PC-9 (cell line): Measurements from ENCODE around the gene GRIPAP1. TPM values are rescaled to one million over a fixed set of nuclear protein-coding genes. Genes with fewer than 3 reads are reported as not detected.

Experiments used
- BruUV-seq: library from RNA; stranded (reverse); fragments of 400-500 nt; replicated peaks from 2 replicates; lab custom pipeline; 2021; lab: Mats Ljungman, UMichigan
- CTCF ChIA-PET: fragments of 300-600 bp; sonication (Branson Sonifier 250); formaldehyde crosslinking; loops from one replicate; lab custom pipeline; 2022; ENCODE audit warnings: antibody characterized with exemption; lab: Charles Lee
- POLR2A ChIA-PET: fragments of 300-600 bp; sonication (Branson Sonifier 250); formaldehyde crosslinking; loops from one replicate; lab custom pipeline; 2022; ENCODE audit warnings: antibody characterized with exemption; ENCODE audit not compliant: unreplicated experiment; lab: Charles Lee
- DNase-seq, 2 experiments: peaks; one replicate each; pipeline versions ENCODE4 v3.0.0 to v3.0.0-alpha.2; 2015 to 2022; ENCODE audit warnings: mixed read lengths in 1 of 2
- H2AFZ ChIP-seq: fragments of 200-600 bp; sonication (generic); 2 replicates; pipeline ENCODE4 v1.8.1; 2017; ENCODE audit warnings: antibody characterized with exemption
- H3F3A ChIP-seq: fragments of 200-600 bp; sonication (generic); 2 replicates; pipeline ENCODE4 v1.8.1; 2017; ENCODE audit warnings: antibody characterized with exemption, mild to moderate bottlenecking, low read depth; ENCODE audit not compliant: insufficient read depth
- H3K27ac ChIP-seq: fragments of 200-600 bp; sonication (generic); 2 replicates; pipeline ENCODE4 v1.6.1; 2016; ENCODE audit warnings: mixed run types
- H3K27me3 ChIP-seq: fragments of 200-600 bp; sonication (generic); 2 replicates; pipeline ENCODE4 v1.6.1; 2016; ENCODE audit warnings: low read depth, mixed run types; ENCODE audit not compliant: insufficient read depth
- H3K36me3 ChIP-seq: fragments of 200-600 bp; sonication (generic); 2 replicates; pipeline ENCODE4 v1.6.1; 2016; ENCODE audit warnings: low read depth, mixed run types
- H3K4me1 ChIP-seq: fragments of 200-600 bp; sonication (generic); replicated peaks from 2 replicates; pipeline ENCODE4 v1.6.1; 2016; ENCODE audit warnings: mixed run types; ENCODE audit not compliant: insufficient read depth
- H3K4me2 ChIP-seq: fragments of 200-600 bp; sonication (generic); 2 replicates; pipeline ENCODE4 v1.6.1; 2017; ENCODE audit warnings: mixed run types
- H3K4me3 ChIP-seq: fragments of 200-600 bp; sonication (generic); 2 replicates; pipeline ENCODE4 v1.6.1; 2016; ENCODE audit warnings: mixed run types
- H3K79me2 ChIP-seq: fragments of 200-600 bp; sonication (generic); 2 replicates; pipeline ENCODE4 v1.6.1; 2017; ENCODE audit warnings: low read depth, mixed run types
- H3K9me2 ChIP-seq: fragments of 200-600 bp; sonication (generic); 2 replicates; pipeline ENCODE4 v1.8.1; 2017; ENCODE audit warnings: mild to moderate bottlenecking; ENCODE audit not compliant: insufficient read depth
- H3K9me3 ChIP-seq: fragments of 200-600 bp; sonication (generic); 2 replicates; pipeline ENCODE4 v1.8.1; 2016; ENCODE audit warnings: low read depth; ENCODE audit not compliant: insufficient read depth
- H4K20me1 ChIP-seq: fragments of 200-600 bp; sonication (generic); 2 replicates; pipeline ENCODE4 v1.8.1; 2017; ENCODE audit not compliant: insufficient read depth
- EZH2 ChIP-seq: fragments of 200-600 bp; sonication (generic); IDR thresholded peaks from 2 replicates; pipeline ENCODE4 v1.8.0; 2017; ENCODE audit warnings: antibody characterized with exemption, low read depth
- intact Hi-C: fragments of 100-400 bp; cut with micrococcal nuclease; formaldehyde crosslinking; loops from one replicate; pipeline ENCODE4 v1.10.0; 2022; ENCODE audit not compliant: unreplicated experiment
- total RNA-seq: library from RNA; stranded (reverse); gene quantifications from 2 replicates; pipeline ENCODE4 v1.2.3, GENCODE V29; 2021
- TF ChIP-seq, protein P1 (sequence below): fragments of 200-600 bp; sonication (generic); conservative IDR thresholded peaks from 2 replicates; pipeline ENCODE4 v1.6.1; 2017; ENCODE audit warnings: mixed run types, antibody characterized with exemption, mild to moderate bottlenecking, moderate library complexity

The GRIPAP1 gene
- total RNA-seq, 1 experiment from 2014 or later: 33.6 TPM

DNA sequence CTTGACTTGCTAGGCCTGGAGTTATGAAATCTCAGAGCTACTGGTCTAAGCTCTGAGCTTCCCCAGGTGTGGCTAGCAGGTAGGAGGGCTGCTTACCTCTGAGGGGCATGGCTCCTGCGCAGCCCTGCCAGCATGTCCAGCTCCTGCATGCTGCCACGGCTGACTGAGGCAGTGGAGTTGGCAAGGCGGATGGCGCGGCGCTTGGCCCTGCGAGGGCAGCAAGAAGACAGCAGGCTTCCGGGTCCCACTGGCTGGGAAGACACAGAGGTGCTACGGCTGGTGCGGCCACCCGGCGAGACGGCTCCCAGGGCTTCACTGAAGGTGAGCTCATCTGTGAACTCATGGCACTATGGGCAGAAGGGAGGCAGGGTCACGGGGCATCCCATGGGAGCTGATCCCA is 36.1 kb downstream of the GRIPAP1 start:
- CTCF ChIA-PET: no interaction called here

GRCh38 chrX:48961585-48962091 is 40.4 kb downstream of the GRIPAP1 start:
- CTCF ChIA-PET: no interaction called here

More for the DNA sequence above, 36.1 kb downstream of the GRIPAP1 start:
- Histone ChIP-seq H3K36me3 (no peaks in the 10 kb centered on the region), H3K9me2 (no peaks in the 10 kb centered on the region), H3K4me3 (no peak overlapping the region), H3K4me2 (no peak overlapping the region), H3K27me3 (no peaks in the 10 kb centered on the region), H3K79me2 (no peaks in the 10 kb centered on the region), H3K9me3 (no peaks in the 10 kb centered on the region), H3K27ac (no peak overlapping the region), H3K4me1 (no peaks in the 10 kb centered on the region), H3F3A (no peaks in the 10 kb centered on the region), H4K20me1 (no peaks in the 10 kb centered on the region), H2AFZ (no peak overlapping the region)
- intact Hi-C loops: no loop called here
- DNase-seq: no peak
- POLR2A ChIA-PET: no interaction called here
- TF ChIP-seq, protein P1, sequence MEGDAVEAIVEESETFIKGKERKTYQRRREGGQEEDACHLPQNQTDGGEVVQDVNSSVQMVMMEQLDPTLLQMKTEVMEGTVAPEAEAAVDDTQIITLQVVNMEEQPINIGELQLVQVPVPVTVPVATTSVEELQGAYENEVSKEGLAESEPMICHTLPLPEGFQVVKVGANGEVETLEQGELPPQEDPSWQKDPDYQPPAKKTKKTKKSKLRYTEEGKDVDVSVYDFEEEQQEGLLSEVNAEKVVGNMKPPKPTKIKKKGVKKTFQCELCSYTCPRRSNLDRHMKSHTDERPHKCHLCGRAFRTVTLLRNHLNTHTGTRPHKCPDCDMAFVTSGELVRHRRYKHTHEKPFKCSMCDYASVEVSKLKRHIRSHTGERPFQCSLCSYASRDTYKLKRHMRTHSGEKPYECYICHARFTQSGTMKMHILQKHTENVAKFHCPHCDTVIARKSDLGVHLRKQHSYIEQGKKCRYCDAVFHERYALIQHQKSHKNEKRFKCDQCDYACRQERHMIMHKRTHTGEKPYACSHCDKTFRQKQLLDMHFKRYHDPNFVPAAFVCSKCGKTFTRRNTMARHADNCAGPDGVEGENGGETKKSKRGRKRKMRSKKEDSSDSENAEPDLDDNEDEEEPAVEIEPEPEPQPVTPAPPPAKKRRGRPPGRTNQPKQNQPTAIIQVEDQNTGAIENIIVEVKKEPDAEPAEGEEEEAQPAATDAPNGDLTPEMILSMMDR: no peak
- no peak for TF ChIP-seq EZH2
- BruUV-seq: no TSS peak

GRCh38 chrX:48960291-48960690 is 41.8 kb downstream of the GRIPAP1 start:
- POLR2A ChIA-PET: no interaction called here
- H2AFZ ChIP-seq: no peak overlapping the region
- H3K4me3 ChIP-seq: no peak overlapping the region
- no peaks in the 10 kb centered on the region for H3K9me2 ChIP-seq
- no peak overlapping the region for H3K27ac ChIP-seq
- H3K4me2 ChIP-seq: no peak overlapping the region
- CTCF ChIA-PET: no interaction called here
- no peak for DNase-seq
- TF ChIP-seq, protein P1: no peak
- no peak for TF ChIP-seq EZH2
- BruUV-seq: no TSS peak
- no peaks in the 10 kb centered on the region for H3F3A ChIP-seq
- intact Hi-C loops: no loop called here
- no peaks in the 10 kb centered on the region for H3K27me3 ChIP-seq
- no peaks in the 10 kb centered on the region; the same call in 1 of the 2 replicates for H3K4me1 ChIP-seq
- H3K79me2 ChIP-seq: peaks cover 15% of the 10 kb centered on the region; the same call in 1 of the 2 replicates
- no peaks in the 10 kb centered on the region for H3K36me3 ChIP-seq
- H4K20me1 ChIP-seq: no peaks in the 10 kb centered on the region
- H3K9me3 ChIP-seq: no peaks in the 10 kb centered on the region

More at GRCh38 chrX:48961585-48962091, 40.4 kb downstream of the GRIPAP1 start:
- H3K36me3 ChIP-seq: no peaks in the 10 kb centered on the region
- H3K27ac ChIP-seq: no peak overlapping the region
- H3K27me3 ChIP-seq: no peaks in the 10 kb centered on the region
- H3K79me2 ChIP-seq: peaks cover 1% of the 10 kb centered on the region; the same call in 1 of the 2 replicates
- no peaks in the 10 kb centered on the region for H4K20me1 ChIP-seq
- no peak overlapping the region for H3K4me3 ChIP-seq
- H2AFZ ChIP-seq: no peak overlapping the region
- no peaks in the 10 kb centered on the region for H3K4me1 ChIP-seq
- no peaks in the 10 kb centered on the region for H3K9me2 ChIP-seq
- DNase-seq: no peak
- H3K9me3 ChIP-seq: no peaks in the 10 kb centered on the region
- H3F3A ChIP-seq: no peaks in the 10 kb centered on the region
- H3K4me2 ChIP-seq: no peak overlapping the region
- BruUV-seq: no TSS peak
- POLR2A ChIA-PET: no interaction called here
- TF ChIP-seq, protein P1: no peak
- TF ChIP-seq EZH2: no peak
- intact Hi-C loops: no loop called here
